Measurements from ENCODE around the gene PDAP1. TPM values are rescaled to one million over a fixed set of nuclear protein-coding genes. Genes with fewer than 3 reads are reported as not detected.

Gene PDAP1
- total and polyA plus RNA-seq, 2 of the 8 experiments (the other 6 are each of a cell fraction or from before 2014, with no cell fraction given) = 26.6 to 169 TPM

GRCh38 chr7:99397297-99397983 is 11.0 kb downstream of the PDAP1 start:
- H2BK15ac ChIP-seq (ENCODE audit: low read length) = no peak overlapping the region
- H2AK5ac ChIP-seq (ENCODE audit: low read depth, low read length) = no peak overlapping the region
- FAIRE-seq = no peak
- no peak overlapping the region for H3K9ac ChIP-seq (replicated peaks in 1 of 4; ENCODE audit: extremely low read depth in 1 of 4, low read depth in 3 of 4, low read length in 3 of 4)
- no peak overlapping the region for H2BK120ac ChIP-seq (replicated peaks; ENCODE audit: low read depth, low read length)
- no peak overlapping the region for H3K4me3 ChIP-seq (ENCODE audit: extremely low read depth in 1 of 4, insufficient read depth in 2 of 4, low read depth in 3 of 4, low read length in 4 of 4)
- H4K5ac ChIP-seq (ENCODE audit: insufficient read length, low read depth, low read length) = no peak overlapping the region
- no peak overlapping the region for H3K4ac ChIP-seq (replicated peaks; ENCODE audit: insufficient read length, low read depth, low read length)
- H2BK5ac ChIP-seq (ENCODE audit: low read depth, low read length) = no peak overlapping the region
- no peaks in the 10 kb centered on the region for H3K9me3 ChIP-seq (ENCODE audit: insufficient read depth in 2 of 2, low read depth in 1 of 2, low read length in 1 of 2)
- H3K79me2 ChIP-seq (ENCODE audit: control insufficient read depth in 1 of 2, insufficient read depth in 2 of 2, low read length in 2 of 2) = no peaks in the 10 kb centered on the region
- H3K23ac ChIP-seq (ENCODE audit: insufficient read length) = no peak overlapping the region
- H3K18ac ChIP-seq (ENCODE audit: extremely low read depth, low read length) = no peak overlapping the region
- no peaks in the 10 kb centered on the region for H3K27me3 ChIP-seq (replicated peaks in 1 of 4; ENCODE audit: control insufficient read depth in 3 of 4, extremely low read depth in 1 of 4, insufficient read depth in 3 of 4, low read length in 3 of 4)
- CTCF ChIA-PET (ENCODE audit: partially characterized antibody) = interaction anchor here (1.7 kb wide), 1 partner anchor 22 kb away, joined by 3 read pairs; no protein-coding TSS in a partner anchor
- DNase-seq (ENCODE audit: low read depth in 1 of 2, low spot score in 2 of 2) = no peak
- H3K14ac ChIP-seq (ENCODE audit: insufficient read length) = no peak overlapping the region
- POLR2A ChIA-PET (ENCODE audit: partially characterized antibody) = interaction anchor here (3.7 to 7.9 kb wide), 2 partner anchors 10 to 12 kb away, joined by 39 to 150 read pairs; partner anchors contain the start of genes BUD31 and PDAP1
- H4K8ac ChIP-seq (ENCODE audit: extremely low read depth, insufficient read depth, low read length) = no peak overlapping the region; the same call in 1 of the 2 replicates
- H3K4me1 ChIP-seq (replicated peaks in 1 of 4; ENCODE audit: control insufficient read depth in 3 of 4, insufficient read depth in 4 of 4, low read length in 3 of 4) = peaks cover 0 to 8% (median 4%) of the 10 kb centered on the region in 4 experiments; a peak in 5 of 7 replicates
- peaks cover 23 to 73% (median 45%) of the 10 kb centered on the region in 4 experiments for H3K36me3 ChIP-seq (ENCODE audit: control insufficient read depth in 2 of 4, insufficient read depth in 4 of 4, low read length in 3 of 4)
- peaks cover 15 to 29% of the 10 kb centered on the region in 2 experiments for H4K20me1 ChIP-seq (replicated peaks in 1 of 2; ENCODE audit: control insufficient read depth in 1 of 2, insufficient read depth in 2 of 2, low read length in 2 of 2)
- WGBS, 2 experiments (ENCODE audit: extremely low coverage in 1 of 2, insufficient coverage in 1 of 2, insufficient read length in 1 of 2, insufficient replicate concordance in 2 of 2, low coverage in 1 of 2, low lambda C conversion rate in 2 of 2, missing lambda C conversion rate in 1 of 2) = 91% methylated on average over 17 of the region's 18 CpGs; no CpG with 5 or more reads in 1 of the 2 experiments
- no peak overlapping the region for H4K91ac ChIP-seq (replicated peaks; ENCODE audit: insufficient read length, low read length)
- H3K79me1 ChIP-seq (ENCODE audit: low read depth, low read length) = no peaks in the 10 kb centered on the region
- no peak overlapping the region for H2BK12ac ChIP-seq (ENCODE audit: low read depth, low read length)
- no peak overlapping the region for H2BK20ac ChIP-seq (ENCODE audit: low read length)
- no peak overlapping the region for H3K56ac ChIP-seq (replicated peaks; ENCODE audit: insufficient read length, low read depth, low read length)
- TF ChIP-seq BRCA1 (IDR thresholded peaks at IDR 0.05; ENCODE audit: low read depth, low read length) = no peak
- TF ChIP-seq POLR2A (IDR thresholded peaks at IDR 0.05; ENCODE audit: control extremely low read depth in 1 of 2, low read depth in 2 of 2, low read length in 2 of 2) = peak; percentile 41 to 51
- TF ChIP-seq POLR2AphosphoS5 (IDR thresholded peaks at IDR 0.05; ENCODE audit: low read depth, low read length) = peak; percentile 70; the same call in 1 of the 2 replicates
- no peak overlapping the region for H3K4me2 ChIP-seq (ENCODE audit: insufficient read depth in 1 of 2, low read depth in 2 of 2, low read length in 2 of 2)
- H2AFZ ChIP-seq (ENCODE audit: low read length) = no peak overlapping the region
- H3K23me2 ChIP-seq (ENCODE audit: low read depth, low read length) = peaks cover 4% of the 10 kb centered on the region; the same call in 1 of the 2 replicates
- H3K27ac ChIP-seq (ENCODE audit: low read depth, low read length) = no peak overlapping the region
